ENCODE data around the gene COL9A2.

COL9A2 gene

GRCh38 chr1:40267767-40268187, 49.3 kb downstream of the COL9A2 start:
- Histone ChIP-seq H3K4me3 (ENCODE audit: low read depth in 1 of 2, low read length in 2 of 2) (no peak overlapping the region), H3K27ac (ENCODE audit: low read length) (peak overlapping the region; percentile 62), H3K27me3 (ENCODE audit: low read depth, low read length) (no peaks in the 10 kb centered on the region), H3K9me3 (ENCODE audit: control insufficient read depth in 1 of 2, low read length in 2 of 2) (no peaks in the 10 kb centered on the region), H3K36me3 (ENCODE audit: control insufficient read depth in 1 of 2, insufficient read depth in 2 of 2, low read length in 2 of 2) (peaks cover 31 to 42% of the 10 kb centered on the region in 2 donors), H3K4me1 (ENCODE audit: control insufficient read depth in 1 of 2, insufficient read depth in 2 of 2, low read length in 2 of 2) (peaks cover 0 to 26% of the 10 kb centered on the region in 2 donors)

- peak overlapping the region; percentile 62 for H3K27ac ChIP-seq (ENCODE audit: low read length)
- H3K4me3 ChIP-seq (ENCODE audit: low read depth in 1 of 2, low read length in 2 of 2): no peak overlapping the region
- peaks cover 30 to 40% of the 10 kb centered on the region in 2 donors for H3K36me3 ChIP-seq (ENCODE audit: control insufficient read depth in 1 of 2, insufficient read depth in 2 of 2, low read length in 2 of 2)
- H3K27me3 ChIP-seq (ENCODE audit: low read depth, low read length): no peaks in the 10 kb centered on the region
- no peaks in the 10 kb centered on the region for H3K9me3 ChIP-seq (ENCODE audit: control insufficient read depth in 1 of 2, low read length in 2 of 2)
- H3K4me1 ChIP-seq (ENCODE audit: control insufficient read depth in 1 of 2, insufficient read depth in 2 of 2, low read length in 2 of 2): peaks cover 0 to 28% of the 10 kb centered on the region in 2 donors
Measured at GRCh38 chr1:40266786-40267535, 50.1 kb downstream of the COL9A2 start.

DNA sequence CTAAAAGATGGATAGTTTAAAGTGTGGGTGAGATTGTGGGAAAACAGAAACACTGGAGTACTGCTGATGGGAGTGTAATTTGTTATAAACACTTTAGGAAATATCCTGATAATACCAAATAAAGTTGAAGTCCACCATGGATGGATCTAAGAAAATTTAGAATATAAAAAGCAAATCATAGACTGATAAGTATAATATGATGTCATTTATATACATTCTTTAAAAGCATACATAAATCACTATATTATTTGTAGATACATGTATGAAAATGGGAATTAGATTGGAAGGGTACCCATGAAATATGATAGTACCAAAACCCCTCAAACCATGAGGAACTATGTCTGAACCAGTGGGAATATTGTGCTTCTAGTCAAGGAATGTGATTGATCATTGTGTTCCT, 51.2 kb downstream of the COL9A2 start:
- no peak overlapping the region for H3K4me3 ChIP-seq (ENCODE audit: low read depth in 1 of 2, low read length in 2 of 2)
- peaks cover 31 to 45% of the 10 kb centered on the region in 2 donors for H3K36me3 ChIP-seq (ENCODE audit: control insufficient read depth in 1 of 2, insufficient read depth in 2 of 2, low read length in 2 of 2)

GRCh38 chr1:40265298-40265697, 51.8 kb downstream of the COL9A2 start:
- Histone ChIP-seq H3K36me3 (ENCODE audit: control insufficient read depth in 1 of 2, insufficient read depth in 2 of 2, low read length in 2 of 2) (peaks cover 32 to 46% of the 10 kb centered on the region in 2 donors), H3K27ac (ENCODE audit: low read length) (no peak overlapping the region), H3K9me3 (ENCODE audit: control insufficient read depth in 1 of 2, low read length in 2 of 2) (no peaks in the 10 kb centered on the region), H3K4me1 (ENCODE audit: control insufficient read depth in 1 of 2, insufficient read depth in 2 of 2, low read length in 2 of 2) (peaks cover 0 to 37% of the 10 kb centered on the region in 2 donors), H3K27me3 (ENCODE audit: low read depth, low read length) (no peaks in the 10 kb centered on the region), H3K4me3 (ENCODE audit: low read depth in 1 of 2, low read length in 2 of 2) (no peak overlapping the region)

More for the DNA sequence above, 51.2 kb downstream of the COL9A2 start:
- Histone ChIP-seq H3K9me3 (ENCODE audit: control insufficient read depth in 1 of 2, low read length in 2 of 2) (no peaks in the 10 kb centered on the region), H3K4me1 (ENCODE audit: control insufficient read depth in 1 of 2, insufficient read depth in 2 of 2, low read length in 2 of 2) (peaks cover 0 to 31% of the 10 kb centered on the region in 2 donors), H3K27ac (ENCODE audit: low read length) (no peak overlapping the region), H3K27me3 (ENCODE audit: low read depth, low read length) (no peaks in the 10 kb centered on the region)

GRCh38 chr1:40264354-40264781, 52.7 kb downstream of the COL9A2 start:
- Histone ChIP-seq H3K36me3 (ENCODE audit: control insufficient read depth in 1 of 2, insufficient read depth in 2 of 2, low read length in 2 of 2) (peaks cover 29 to 47% of the 10 kb centered on the region in 2 donors), H3K27ac (ENCODE audit: low read length) (no peak overlapping the region)

DNA sequence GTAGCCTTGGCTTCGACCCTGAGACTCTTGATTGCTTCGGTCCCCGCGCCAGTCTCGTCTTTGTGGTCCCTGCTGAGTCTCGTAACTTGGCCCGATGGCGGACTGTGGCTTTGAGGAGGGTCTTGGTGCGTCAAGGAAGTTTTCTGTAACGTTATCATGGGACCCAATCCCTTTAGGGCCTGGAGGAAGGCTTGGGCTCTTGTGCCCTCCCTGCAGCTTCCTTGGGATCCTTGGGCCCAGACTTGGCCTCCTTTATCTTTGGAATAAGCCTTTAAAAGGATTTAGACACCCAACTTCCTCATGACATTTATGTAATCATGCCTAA, 58.7 kb downstream of the COL9A2 start:
- Histone ChIP-seq H3K27me3 (ENCODE audit: low read depth, low read length) (no peaks in the 10 kb centered on the region), H3K4me3 (ENCODE audit: low read depth in 1 of 2, low read length in 2 of 2) (peak overlapping the region; percentile 96 to 99), H3K4me1 (ENCODE audit: control insufficient read depth in 1 of 2, insufficient read depth in 2 of 2, low read length in 2 of 2) (peaks cover 4 to 50% of the 10 kb centered on the region in 2 donors), H3K9me3 (ENCODE audit: control insufficient read depth in 1 of 2, low read length in 2 of 2) (no peaks in the 10 kb centered on the region), H3K27ac (ENCODE audit: low read length) (peak overlapping the region; percentile 100), H3K36me3 (ENCODE audit: control insufficient read depth in 1 of 2, insufficient read depth in 2 of 2, low read length in 2 of 2) (peaks cover 28 to 30% of the 10 kb centered on the region in 2 donors)

More at GRCh38 chr1:40264354-40264781, 52.7 kb downstream of the COL9A2 start:
- Histone ChIP-seq H3K9me3 (ENCODE audit: control insufficient read depth in 1 of 2, low read length in 2 of 2) (no peaks in the 10 kb centered on the region), H3K4me3 (ENCODE audit: low read depth in 1 of 2, low read length in 2 of 2) (no peak overlapping the region), H3K27me3 (ENCODE audit: low read depth, low read length) (no peaks in the 10 kb centered on the region), H3K4me1 (ENCODE audit: control insufficient read depth in 1 of 2, insufficient read depth in 2 of 2, low read length in 2 of 2) (peaks cover 0 to 46% of the 10 kb centered on the region in 2 donors)

DNA sequence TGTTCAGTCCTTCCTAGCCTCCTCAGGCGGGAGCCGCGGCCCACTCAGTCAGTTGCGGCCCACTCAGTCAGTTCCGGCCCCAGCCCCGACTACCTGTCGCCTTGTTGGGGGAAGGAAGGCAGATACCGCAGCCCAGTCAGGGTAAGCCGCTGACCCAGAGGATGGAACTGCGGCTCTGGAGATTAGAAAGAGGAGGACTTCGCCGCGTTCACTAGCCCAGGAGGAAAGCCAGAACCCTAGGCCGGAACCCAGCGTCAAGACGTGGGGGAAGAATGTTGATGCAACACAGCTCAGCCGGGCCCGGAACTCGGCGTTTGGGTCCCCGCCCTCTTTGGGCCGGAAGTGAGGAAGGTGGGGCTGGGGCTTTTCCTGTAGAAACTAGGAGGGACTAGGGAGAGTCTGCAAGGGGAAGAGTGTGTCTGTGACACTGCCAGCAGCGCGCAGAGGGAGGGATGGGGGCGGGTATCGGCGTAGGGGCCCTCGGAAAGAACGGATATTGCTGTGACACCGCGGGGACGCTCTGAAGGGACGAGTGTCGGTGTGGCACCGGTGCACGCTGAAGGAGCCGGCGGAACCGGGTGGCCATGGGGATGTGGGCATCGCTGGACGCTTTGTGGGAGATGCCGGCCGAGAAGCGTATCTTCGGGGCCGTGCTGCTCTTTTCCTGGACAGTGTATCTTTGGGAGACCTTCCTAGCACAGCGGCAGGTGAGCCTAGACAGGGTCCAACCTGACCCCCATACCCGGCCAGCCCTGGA, 59.2 kb downstream of the COL9A2 start, which contains the start of gene ZMPSTE24:
Gene ZMPSTE24, plus strand, starts transcription at position 549 of the 757 bp plus-strand sequence. Its CDS starts 36 bp downstream, at position 585.
- no peaks in the 10 kb centered on the region for H3K27me3 ChIP-seq (ENCODE audit: low read depth, low read length)
- H3K27ac ChIP-seq (ENCODE audit: low read length): peak within 1 kb of the TSS; percentile 100
- peak within 1 kb of the TSS; percentile 96 to 99 for H3K4me3 ChIP-seq (ENCODE audit: low read depth in 1 of 2, low read length in 2 of 2)
- peaks cover 23 to 25% of the 10 kb centered on the region in 2 donors for H3K36me3 ChIP-seq (ENCODE audit: control insufficient read depth in 1 of 2, insufficient read depth in 2 of 2, low read length in 2 of 2)
- H3K4me1 ChIP-seq (ENCODE audit: control insufficient read depth in 1 of 2, insufficient read depth in 2 of 2, low read length in 2 of 2): peaks cover 4 to 45% of the 10 kb centered on the region in 2 donors
- H3K9me3 ChIP-seq (ENCODE audit: control insufficient read depth in 1 of 2, low read length in 2 of 2): no peaks in the 10 kb centered on the region

DNA sequence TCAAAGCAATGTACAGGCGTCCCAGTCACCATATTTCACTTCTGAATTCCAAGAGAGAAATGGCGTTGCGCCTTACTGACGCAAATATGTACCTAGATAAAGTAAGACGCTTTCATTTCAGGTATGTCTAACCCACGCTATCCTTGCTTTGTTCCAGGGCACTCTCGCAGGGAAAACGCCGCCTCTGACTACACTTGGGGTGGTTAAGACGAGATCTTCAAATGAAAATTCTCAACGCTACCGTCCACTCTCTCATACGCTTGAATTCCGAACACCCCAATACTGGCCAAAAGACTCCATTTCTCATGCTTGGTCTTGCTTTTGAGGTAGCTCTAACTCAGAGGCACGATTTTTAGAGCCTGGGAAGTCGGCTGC, 59.8 kb downstream of the COL9A2 start:
- Histone ChIP-seq H3K36me3 (ENCODE audit: control insufficient read depth in 1 of 2, insufficient read depth in 2 of 2, low read length in 2 of 2) (peaks cover 18 to 22% of the 10 kb centered on the region in 2 donors), H3K27ac (ENCODE audit: low read length) (peak overlapping the region; percentile 100), H3K4me3 (ENCODE audit: low read depth in 1 of 2, low read length in 2 of 2) (peak overlapping the region; percentile 96 to 99), H3K27me3 (ENCODE audit: low read depth, low read length) (no peaks in the 10 kb centered on the region), H3K4me1 (ENCODE audit: control insufficient read depth in 1 of 2, insufficient read depth in 2 of 2, low read length in 2 of 2) (peaks cover 4 to 42% of the 10 kb centered on the region in 2 donors), H3K9me3 (ENCODE audit: control insufficient read depth in 1 of 2, low read length in 2 of 2) (no peaks in the 10 kb centered on the region)

GRCh38 chr1:40256401-40257084, 60.5 kb downstream of the COL9A2 start:
- peaks cover 4 to 42% of the 10 kb centered on the region in 2 donors for H3K4me1 ChIP-seq (ENCODE audit: control insufficient read depth in 1 of 2, insufficient read depth in 2 of 2, low read length in 2 of 2)
- H3K9me3 ChIP-seq (ENCODE audit: control insufficient read depth in 1 of 2, low read length in 2 of 2): no peaks in the 10 kb centered on the region
- H3K27ac ChIP-seq (ENCODE audit: low read length): peak overlapping the region; percentile 100
- H3K27me3 ChIP-seq (ENCODE audit: low read depth, low read length): no peaks in the 10 kb centered on the region
- H3K36me3 ChIP-seq (ENCODE audit: control insufficient read depth in 1 of 2, insufficient read depth in 2 of 2, low read length in 2 of 2): peaks cover 14 to 16% of the 10 kb centered on the region in 2 donors
- peak overlapping the region; percentile 96 to 99 for H3K4me3 ChIP-seq (ENCODE audit: low read depth in 1 of 2, low read length in 2 of 2)

DNA sequence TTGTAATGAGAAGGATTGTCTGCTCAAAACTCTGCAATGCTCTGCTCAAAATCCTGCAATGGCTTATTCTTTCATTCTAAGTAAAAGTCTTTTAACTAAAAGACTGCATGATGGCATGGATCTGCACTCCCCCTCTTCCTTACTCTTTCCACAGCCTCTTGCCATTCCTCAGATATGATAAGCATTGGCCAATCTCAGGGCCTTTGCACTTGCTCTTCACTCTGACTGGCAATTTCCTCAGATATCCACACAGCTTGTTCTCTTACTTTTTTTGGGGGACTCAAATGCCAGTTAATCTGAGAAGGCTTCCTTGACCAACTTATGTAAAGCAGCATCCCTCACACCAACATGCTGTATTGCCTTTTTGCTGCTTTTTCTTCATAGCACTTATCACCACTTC, 61.9 kb downstream of the COL9A2 start:
- no peak overlapping the region for H3K4me3 ChIP-seq (ENCODE audit: low read depth in 1 of 2, low read length in 2 of 2)
- peaks cover 4 to 29% of the 10 kb centered on the region in 2 donors for H3K4me1 ChIP-seq (ENCODE audit: control insufficient read depth in 1 of 2, insufficient read depth in 2 of 2, low read length in 2 of 2)
- peaks cover 1 to 3% of the 10 kb centered on the region in 2 donors for H3K36me3 ChIP-seq (ENCODE audit: control insufficient read depth in 1 of 2, insufficient read depth in 2 of 2, low read length in 2 of 2)
- H3K9me3 ChIP-seq (ENCODE audit: control insufficient read depth in 1 of 2, low read length in 2 of 2): no peaks in the 10 kb centered on the region
- H3K27ac ChIP-seq (ENCODE audit: low read length): no peak overlapping the region
- H3K27me3 ChIP-seq (ENCODE audit: low read depth, low read length): no peaks in the 10 kb centered on the region

DNA sequence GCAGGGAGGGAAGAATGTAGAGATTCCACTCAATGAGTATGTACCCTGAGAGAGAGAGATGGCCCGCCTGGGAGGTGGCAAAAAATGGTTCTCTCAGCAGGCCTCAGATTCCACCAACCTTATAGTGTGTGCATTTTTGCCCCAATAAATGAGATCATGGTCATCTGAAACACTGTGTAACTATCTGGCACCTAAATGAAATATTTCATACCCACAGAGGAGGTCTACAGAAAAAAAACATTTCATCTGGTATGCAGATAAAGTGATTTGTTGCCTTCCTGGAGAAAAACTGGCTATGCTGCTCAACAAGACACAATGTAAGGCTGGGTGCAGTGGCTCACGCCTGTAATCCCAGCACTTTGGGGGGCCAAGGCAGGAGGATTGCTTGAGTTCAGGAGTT, 64.5 kb downstream of the COL9A2 start:
- Histone ChIP-seq H3K27me3 (ENCODE audit: low read depth, low read length) (no peaks in the 10 kb centered on the region), H3K4me1 (ENCODE audit: control insufficient read depth in 1 of 2, insufficient read depth in 2 of 2, low read length in 2 of 2) (peaks cover 4 to 19% of the 10 kb centered on the region in 2 donors), H3K27ac (ENCODE audit: low read length) (no peak overlapping the region), H3K4me3 (ENCODE audit: low read depth in 1 of 2, low read length in 2 of 2) (no peak overlapping the region), H3K9me3 (ENCODE audit: control insufficient read depth in 1 of 2, low read length in 2 of 2) (no peaks in the 10 kb centered on the region), H3K36me3 (ENCODE audit: control insufficient read depth in 1 of 2, insufficient read depth in 2 of 2, low read length in 2 of 2) (no peaks in the 10 kb centered on the region)

Measured in muscle layer of duodenum (tissue), 2 donors.